ENCODE results near the gene SLC13A5.
"Not testable (repeated sequence)": the region's sequence is repeated elsewhere in the genome, so short reads cannot be mapped to it uniquely, and the experiment has no call there.

Gene SLC13A5

DNA sequence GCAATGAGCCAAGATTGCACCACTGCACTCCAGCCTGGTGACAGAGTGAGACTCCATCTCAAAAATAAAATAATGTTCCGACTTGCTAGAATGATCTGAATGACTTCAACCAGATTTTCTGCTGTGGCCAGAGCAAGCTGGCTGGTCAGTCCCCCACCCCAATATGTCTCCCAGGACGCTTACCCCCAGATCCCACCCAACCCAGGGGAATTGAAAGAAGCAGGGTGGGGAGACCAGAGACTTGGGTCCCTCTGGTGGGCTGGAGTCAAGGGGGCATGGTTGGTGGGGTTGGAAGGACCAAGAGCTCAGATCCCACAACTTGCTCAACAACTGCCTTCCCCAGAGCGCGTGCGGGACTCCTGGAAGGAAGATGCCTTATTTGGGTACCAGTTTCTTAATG lies 54.8 kb downstream of the SLC13A5 start:
- DNase-seq, result not testable (repeated sequence)

DNA sequence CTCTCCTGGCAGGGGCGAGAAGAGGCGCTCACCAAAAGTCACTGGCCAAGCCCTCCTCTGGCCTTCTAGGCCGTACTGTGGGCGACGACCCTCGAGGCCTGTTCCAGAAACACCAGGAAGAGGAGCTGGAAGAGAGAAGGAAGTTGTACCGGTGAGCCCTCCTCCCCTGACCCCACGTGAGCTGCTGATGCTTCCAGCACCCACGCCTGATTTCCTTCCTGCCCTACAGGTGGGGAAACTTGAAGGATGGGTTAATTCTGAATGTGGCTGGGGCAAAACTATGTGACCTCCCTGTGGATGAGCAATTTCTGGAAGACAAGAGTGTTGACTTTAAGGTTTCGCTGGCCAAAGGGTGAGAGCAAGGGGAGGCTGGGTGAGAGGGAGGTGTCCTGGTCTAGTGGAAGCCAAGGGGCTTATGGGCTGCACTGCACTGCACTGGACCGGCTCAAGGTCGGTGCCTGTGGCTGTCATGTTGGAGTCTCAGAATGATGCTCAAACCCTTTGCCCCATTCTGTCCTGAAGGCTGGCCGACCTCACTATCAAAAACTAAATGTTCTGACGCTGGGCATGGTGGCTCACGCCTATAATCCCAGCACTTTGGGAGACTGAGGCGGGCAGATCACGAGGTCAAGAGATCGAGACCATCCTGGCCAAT lies 55.4 kb downstream of the SLC13A5 start:
- no peak for DNase-seq

DNA sequence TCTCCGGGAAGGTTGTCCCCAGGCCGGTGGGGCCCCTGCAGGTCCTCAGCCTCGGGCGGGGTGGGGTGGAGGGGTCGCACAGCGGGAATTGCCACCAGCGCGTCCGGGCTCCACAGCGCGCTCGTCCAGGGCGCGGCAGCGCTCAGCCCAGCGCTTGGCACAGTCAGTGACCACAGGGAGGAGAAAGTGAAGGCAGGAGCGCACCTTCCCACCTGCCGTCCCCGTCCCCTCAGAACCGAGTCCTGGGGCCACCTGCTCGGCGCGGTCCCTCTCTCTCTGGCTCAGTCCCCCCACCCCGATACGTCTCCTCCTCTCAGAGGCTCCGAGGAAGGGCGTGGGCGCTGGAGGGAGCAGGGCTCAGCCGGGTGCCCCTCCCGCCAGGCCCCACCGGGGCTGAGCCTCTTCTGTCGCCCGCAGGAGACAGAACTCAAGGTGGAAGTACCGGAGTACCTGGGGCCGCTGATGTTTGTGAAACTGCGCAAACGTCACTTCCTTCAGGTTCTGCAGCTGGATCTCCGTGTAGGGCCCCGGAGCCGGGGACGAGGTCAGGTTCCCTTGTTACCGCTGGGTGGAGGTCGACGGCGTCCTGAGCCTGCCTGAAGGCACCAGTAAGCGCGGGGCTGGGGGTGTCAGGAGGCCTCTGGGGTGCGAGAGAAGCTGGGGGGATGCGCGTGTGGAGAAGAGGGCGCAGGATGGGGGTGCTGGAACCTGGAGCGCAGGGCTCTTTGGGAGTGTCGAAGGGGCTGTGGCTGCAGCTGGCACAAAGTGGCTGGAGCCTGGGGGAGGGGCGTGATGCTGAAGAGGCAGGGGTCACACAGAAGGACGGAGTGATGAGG lies 56.2 kb downstream of the SLC13A5 start:
- peak; percentile 53 for DNase-seq

DNA sequence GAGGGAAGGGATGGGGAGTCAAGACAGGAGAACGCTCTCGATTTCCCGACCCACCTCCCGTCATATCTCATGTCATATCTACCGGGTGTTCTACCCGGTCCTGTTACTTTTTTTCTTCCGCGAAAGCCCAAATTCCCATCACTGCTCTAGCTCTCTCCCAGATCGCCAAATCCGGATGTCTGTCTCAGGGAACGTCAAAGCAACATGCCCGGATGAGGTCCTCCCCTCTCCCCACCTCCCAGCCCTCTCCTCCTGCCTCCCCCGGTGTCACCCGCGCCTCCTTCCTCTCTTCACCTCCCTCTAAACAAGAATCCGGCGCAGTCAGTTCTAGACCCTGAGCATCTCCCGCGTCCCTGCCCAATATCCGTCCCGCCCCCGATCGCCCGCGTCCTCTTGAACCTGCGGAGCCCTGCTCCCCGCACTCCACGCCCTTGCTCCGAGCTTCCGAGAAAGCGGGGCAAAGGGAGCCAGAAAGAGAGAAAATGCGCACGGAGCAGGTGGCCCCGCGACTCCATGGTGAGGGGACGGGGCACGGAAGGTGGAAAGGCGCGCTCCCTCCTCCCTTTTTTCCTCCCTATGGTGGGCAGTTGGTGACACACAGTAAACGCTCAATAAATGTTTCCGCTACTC lies 57.3 kb downstream of the SLC13A5 start:
- not testable (repeated sequence) for DNase-seq

DNA sequence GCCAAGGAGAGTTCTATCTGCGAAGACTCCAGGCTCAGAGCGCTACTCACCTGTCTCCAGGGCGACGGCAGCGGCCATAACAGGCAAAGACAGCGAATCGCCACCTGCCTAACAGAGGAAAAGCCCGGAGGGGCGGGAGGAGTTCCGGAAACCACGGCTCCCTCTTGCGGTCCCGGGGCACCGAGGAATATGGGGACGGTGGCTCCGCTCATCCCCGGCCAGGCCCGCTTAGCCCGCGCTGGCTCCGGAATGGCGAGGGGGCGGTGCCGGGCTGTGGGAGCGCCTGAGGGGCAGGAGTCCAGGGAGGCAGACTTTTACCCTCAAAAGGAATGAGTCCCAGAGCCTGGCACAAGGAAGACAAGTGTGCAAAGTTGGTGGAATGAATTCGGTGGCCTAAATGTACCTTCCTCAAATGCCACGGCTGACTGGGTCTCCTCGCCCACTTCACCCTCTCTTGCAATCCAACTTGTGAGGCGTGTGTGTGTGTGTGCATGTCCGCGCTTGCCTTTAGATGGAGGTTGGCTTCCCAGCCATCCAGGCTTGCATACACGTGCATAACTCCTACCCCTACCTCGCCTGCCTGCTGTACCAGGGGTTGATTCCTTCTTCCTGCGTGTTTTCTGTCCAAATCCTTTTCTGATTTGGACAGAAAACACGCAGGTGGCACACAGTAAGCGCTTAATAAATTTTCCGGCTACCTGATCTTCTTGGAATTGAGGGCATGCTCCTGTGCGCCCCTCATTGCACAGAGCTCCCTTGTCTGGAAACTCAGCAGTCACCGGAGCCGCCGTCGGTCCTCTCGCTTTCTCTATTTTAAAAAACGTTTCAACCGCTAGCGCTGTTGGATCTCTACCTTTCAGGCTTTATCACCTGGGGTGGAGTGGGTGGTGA lies 58.1 kb downstream of the SLC13A5 start:
- DNase-seq, result peak; percentile 63

DNA sequence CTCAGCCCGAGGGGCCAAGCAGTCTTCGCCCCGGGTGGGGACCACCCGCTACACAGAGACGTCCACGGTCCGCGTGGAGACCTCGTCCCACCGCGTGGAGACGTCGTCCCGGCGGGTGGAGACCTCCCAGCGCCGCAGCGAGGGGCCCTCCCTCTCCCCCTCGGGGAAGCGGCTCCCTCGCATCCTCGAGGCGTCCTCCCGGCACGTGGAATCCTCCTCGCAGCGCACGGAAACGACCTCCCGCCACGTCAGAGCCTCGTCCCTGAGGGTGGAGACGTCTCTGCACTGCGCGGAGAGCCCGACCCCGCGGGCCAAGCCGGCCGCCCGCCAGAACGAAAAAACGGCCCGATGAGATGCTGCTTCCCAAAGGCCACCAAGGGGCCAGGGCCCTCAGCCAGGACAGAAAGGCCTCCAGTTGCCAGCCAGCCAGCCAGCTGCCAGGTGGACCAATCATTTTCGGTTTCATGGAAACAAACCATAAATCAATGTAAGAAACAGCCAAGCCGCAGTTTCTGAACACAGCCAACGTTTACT lies 61.2 kb downstream of the SLC13A5 start:
- no peak for DNase-seq

DNA sequence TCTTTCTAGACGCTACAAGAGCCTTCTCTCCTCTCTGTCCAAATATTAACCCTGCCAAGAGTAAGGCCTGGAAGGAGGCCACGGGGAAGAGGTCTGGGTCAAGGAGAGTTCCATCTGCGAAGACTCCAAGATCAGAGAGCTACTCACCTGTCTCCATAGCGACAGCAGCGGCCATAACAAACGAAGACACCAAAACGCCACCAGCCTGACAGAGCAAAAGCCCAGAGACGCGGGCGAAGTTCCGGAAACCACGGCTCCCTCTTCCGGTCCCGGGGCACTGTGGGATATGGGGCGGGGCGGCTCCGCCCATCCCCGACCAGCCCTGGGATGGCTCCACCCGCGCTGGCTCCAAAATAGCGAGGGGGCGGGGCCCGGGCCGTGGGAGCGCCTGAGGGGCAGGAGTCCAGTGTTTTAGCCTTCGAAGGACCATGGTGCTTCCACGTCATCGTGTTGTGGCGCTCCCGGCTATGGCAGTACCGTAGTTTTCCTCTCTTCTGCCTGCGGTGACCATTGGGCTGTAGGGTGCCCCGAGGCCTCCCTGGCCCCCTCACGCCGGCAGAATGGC lies 61.7 kb downstream of the SLC13A5 start, which contains the start of the genes C17orf100 and MED31:
Gene C17orf100 (plus strand): TSS at position 409 of the 565 bp plus-strand sequence. CDS start 152 bp downstream, at position 561.
Gene MED31 (minus strand): TSS at position 252 of the 565 bp plus-strand sequence. CDS start 77 bp downstream, at position 175.
- DNase-seq, result peak; percentile 96

DNA sequence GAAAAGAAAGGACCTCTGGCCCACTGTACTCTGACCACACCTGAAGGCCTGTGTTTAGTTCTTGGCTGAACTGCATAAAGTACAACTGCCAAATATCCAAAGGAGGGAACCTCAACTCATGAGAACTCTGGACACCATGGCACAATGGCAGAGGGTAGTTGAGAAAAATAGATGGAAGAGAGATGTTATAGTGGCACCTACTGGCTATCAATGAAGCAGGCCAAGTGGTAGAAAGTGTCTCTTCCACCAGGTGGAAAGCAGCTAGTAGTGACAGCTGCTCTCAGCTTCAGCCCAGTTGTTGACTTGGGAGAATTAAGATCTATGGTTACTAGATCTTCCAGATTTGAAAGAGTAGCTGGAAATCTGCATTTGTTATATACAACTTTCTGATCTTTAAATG lies 65.0 kb downstream of the SLC13A5 start:
- no peak for DNase-seq

DNA sequence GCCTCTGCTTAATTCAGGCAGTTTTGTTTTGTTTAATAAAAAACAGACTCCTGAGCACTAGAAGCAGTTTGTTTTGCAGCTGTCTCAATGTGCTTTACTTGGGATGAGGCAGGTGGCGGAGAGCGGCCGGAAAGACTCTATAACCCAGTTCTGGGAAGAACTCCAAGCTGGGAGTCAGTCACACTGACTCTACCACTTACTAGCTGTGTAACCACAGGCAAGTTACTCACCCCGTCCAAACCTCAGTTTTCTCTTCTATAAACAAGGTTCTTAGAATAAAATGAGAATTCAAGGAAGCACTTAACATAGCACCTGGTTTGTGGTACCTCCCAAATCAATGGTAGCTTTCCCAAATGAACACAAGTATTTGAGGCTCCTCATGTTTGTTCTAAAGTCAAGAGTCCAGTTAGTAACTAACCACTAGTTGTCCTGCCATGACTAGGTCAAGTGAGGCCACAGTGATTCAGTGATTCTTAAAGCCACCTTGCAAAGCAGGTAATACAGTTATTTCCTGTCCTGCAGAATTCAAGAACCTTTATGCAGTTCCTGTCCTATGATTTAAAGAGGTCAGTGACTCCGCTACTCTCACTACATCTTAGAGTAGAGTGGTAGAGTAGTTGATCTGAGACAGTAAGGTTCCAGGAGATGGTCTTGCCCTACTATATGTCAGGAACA lies 69.6 kb downstream of the SLC13A5 start:
- no peak for DNase-seq

DNA sequence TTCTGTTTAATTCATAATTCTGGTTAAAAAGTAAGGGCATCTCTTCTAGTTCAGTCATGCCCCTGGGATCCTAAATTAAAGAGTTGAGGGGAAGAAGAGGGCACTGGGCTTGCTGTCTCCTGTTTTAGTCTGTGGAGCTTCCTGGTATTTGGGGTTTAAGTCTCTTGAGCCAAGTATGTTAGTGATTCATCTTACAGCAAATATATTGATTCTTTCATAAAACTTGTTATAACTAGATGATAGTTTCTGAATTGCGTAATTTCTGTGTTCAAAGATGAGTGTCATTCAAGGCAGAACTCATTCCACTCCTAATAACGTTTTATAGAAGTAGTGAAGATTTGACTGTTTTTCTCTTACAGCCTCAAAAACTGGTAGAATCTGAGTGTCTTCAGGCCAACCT lies 70.6 kb downstream of the SLC13A5 start:
- DNase-seq, result no peak

DNA sequence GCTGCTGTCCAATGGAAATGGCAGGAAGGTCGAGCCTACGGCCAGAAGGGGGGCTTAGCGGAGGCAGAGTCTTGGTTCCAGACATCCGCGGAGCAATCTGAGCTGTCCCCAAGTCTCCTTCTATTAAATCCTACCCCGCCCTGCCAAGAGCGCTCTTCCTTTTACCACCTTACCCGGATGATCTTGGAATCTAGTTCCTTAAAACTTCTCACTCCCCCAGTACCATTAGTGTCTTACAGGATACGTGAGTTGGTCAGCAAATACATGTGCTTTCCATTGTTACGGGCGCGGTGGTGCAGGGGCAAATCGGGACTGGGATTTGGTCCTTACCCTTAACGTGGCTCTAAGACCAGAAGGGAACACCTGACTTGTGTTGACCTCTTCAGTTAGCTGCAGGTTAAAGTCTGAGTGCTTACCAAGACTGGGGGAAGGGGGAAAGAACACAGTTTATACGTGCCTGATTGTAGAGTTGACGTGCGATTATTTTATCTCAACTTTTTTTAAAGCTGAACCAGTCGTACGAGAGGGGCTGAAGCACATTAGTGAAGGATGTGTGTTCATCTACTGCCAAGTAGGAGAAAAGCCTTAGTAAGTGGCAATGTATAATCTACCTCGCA lies 71.8 kb downstream of the SLC13A5 start:
- no peak for DNase-seq

DNA sequence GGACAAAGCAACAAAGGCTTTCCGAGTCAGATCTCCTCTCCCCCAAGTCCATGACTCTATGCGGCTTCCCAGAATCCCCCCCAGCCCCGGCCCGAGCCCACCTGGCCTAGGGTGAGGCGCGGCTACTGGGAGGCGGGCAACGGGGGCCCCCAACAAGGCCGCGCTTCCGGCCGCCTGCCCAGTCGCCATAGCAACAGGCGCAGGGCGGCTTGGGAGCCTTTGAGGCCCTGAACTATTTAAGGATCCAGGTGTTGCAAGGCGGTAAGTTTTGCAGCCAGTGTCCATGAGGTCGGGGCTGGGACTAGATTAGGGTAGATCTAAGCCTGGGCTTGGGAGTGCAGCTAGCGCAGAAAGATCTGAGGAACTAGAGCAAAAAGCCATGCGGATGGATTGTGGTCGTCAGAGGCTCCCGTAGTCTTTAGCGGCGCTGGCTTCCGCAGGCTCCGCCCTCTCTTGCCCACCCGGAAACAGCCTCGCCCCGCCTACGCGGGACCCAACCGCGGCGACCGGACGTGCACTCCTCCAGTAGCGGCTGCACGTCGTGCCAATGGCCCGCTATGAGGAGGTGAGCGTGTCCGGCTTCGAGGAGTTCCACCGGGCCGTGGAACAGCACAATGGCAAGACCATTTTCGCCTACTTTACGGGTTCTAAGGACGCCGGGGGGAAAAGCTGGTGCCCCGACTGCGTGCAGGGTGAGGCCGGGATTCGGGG lies 72.5 kb downstream of the SLC13A5 start, which contains the start of the genes KIAA0753 and TXNDC17:
Gene KIAA0753 (minus strand): TSS at position 176 of the 711 bp plus-strand sequence. CDS start 5,608 bp downstream, outside the sequence.
Gene TXNDC17 (plus strand): TSS at position 525 of the 711 bp plus-strand sequence. CDS start 23 bp downstream, at position 548.
- DNase-seq, result peak; percentile 98

DNA sequence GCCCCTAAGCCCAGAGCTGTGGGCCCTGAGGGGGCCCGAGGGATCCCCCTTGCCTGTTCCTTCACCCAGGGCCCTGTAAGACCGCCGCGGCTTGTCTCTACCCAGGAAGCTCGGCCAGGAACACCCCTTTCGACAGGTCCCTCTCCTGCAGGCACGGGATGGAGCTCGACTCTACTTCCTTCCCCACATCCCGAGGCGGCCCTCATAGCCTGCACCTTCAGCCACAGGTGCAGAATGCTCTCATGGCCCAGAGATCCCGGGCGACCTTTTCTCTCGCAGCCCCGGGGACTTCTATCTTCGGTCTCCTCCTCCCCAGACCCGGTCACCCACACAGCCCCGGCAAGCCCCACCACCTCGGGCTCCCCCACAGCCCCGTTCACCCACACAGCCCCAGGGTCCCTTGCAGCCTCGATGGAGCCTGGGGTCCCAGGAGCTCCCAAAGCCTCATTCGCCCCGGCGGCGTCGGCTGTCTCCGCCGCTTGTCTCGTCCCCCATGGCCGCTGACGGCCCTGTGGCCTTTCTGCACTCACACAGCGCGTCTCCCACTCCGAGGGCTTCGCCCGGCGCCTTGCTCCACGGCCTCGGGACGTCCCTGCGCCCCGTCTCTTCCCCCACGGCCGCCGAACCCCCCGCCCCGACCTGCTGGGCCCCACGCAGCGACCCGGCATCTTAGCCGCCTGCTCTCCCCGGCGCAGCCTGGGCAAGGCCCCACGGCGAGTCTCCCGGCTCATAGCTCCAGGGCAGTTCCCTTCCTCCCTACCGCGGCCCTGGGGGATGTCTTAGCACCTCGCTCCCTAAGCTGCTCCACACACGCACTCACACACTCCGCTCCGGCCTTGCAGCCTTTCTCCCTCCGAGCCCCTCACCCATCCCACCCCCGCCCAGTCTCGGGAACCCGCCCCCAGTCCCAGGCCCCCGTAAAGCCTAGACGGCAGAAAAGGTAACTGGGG lies 73.3 kb downstream of the SLC13A5 start:
- DNase-seq, result no peak

DNA sequence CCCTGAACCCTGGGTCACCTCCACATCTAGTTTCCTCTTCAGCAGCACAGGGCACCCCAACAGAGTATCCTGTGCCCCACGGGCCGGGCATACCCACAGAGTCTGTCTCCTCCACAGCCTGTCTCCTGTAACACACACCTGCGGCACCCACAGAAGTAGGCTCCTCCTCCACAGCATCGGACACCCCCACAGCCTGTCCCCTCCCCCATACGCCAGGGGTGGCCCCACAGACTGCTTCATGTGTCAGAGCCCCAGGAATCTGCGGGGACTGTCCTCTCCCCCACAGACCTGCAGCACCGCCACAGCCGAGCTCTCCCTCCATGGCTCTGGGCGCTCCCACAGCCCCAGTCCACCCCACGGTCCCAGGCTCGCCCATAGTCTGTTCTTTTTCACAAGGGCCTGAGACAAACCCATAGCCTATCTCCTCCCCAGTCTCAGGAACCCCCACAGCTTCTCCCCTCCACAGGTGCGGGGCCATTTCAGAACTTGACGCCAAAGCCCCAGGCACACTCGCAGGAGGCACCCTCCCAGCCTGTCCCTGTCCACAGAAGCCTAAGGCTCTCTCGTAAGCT lies 74.1 kb downstream of the SLC13A5 start:
- no peak for DNase-seq

DNA sequence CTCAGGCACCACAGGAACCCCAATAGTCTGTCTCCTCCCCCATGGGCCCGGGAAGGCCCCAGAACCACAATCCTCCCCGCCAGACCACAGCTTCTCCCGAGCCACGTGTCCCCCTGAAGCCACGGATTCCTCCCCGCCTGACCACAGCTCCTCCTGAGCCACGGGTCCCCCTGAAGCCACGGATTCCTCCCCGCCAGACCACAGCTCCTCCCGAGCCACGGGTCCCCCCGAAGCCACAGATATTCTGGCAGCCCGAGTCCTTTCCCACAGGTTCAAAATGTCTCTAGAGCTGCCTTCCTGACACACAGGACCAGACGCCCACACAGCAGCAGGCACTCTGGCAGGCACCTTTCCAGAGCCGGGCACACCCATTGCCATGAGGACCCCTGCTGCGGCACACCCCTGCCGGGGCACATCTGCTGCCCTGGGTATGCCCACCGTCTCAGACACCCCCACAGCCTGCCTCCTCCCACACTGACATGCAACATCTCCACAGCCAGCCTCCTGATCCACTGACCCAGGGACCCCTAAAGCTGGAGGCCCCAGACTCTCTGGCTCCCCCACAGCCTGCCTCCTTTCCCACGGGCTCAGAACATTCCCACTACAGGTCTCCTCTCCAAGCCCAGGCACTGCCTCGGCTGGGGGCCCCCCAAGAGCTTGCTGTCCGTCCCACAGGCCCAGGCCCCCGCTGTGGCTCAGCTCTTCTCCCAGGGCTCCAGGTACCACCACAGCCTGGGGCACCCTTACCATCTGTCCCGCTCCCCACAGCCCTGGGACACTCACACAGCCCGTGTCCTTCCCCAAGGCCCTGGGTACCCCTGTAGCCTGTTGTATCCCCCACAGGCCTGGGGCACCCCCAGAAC lies 74.9 kb downstream of the SLC13A5 start:
- no peak for DNase-seq

DNA sequence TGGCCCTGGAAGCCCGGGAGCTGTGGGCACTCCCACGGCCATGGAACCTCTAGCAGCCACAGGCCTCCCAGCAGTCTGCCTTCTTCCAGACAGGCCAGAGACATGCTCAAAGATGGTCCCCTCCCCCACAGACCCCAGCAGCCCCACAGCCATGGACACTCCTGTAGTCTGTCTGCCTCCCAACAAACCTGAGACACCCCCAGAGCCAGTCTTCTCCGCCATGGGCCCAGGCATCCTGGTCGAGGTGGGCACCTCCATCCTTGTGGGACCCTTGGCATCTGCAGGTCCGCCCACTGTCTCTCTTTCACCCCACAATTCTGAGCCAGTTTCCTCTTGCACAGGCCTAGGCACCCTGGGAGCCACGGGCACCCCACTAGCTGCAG lies 75.7 kb downstream of the SLC13A5 start:
- no peak for DNase-seq
